ENCODE measurements around the gene POU3F2.

POU3F2 gene

GRCh38 chr6:98831057-98831958 lies 3.1 kb upstream of the POU3F2 start:
- TF ChIP-seq CTCF (IDR thresholded peaks at IDR 0.05; ENCODE audit: extremely low read depth, missing control alignments) = no peak
- no peak for DNase-seq (ENCODE audit: low spot score)

- TF ChIP-seq CTCF (IDR thresholded peaks at IDR 0.05; ENCODE audit: extremely low read depth, missing control alignments) = no peak
- no peak for DNase-seq (ENCODE audit: low spot score)
Observed at GRCh38 chr6:98831959-98832283, 2.5 kb upstream of the POU3F2 start.

GRCh38 chr6:98832284-98833056 lies 1.9 kb upstream of the POU3F2 start:
- no peak for TF ChIP-seq CTCF (IDR thresholded peaks at IDR 0.05; ENCODE audit: extremely low read depth, missing control alignments)
- DNase-seq (ENCODE audit: low spot score) = no peak

- no peak for TF ChIP-seq CTCF (IDR thresholded peaks at IDR 0.05; ENCODE audit: extremely low read depth, missing control alignments)
- no peak for DNase-seq (ENCODE audit: low spot score)
Observed at GRCh38 chr6:98833057-98833306, 1.4 kb upstream of the POU3F2 start.

GRCh38 chr6:98833307-98834059 lies 891 bp upstream of the POU3F2 start:
- no peak for DNase-seq (ENCODE audit: low spot score)
- no peak for TF ChIP-seq CTCF (IDR thresholded peaks at IDR 0.05; ENCODE audit: extremely low read depth, missing control alignments)

GRCh38 chr6:98835149-98836024 lies 1.0 kb downstream of the POU3F2 start:
- no peak for TF ChIP-seq CTCF (IDR thresholded peaks at IDR 0.05; ENCODE audit: extremely low read depth, missing control alignments)
- DNase-seq (ENCODE audit: low spot score) = no peak
